ENCODE results near the gene CBL.
A peak's percentile ranks its signal among the peaks of the same experiment; 100 is the strongest.

The CBL gene

GRCh38 chr11:119336744-119337469 is 130.8 kb downstream of the CBL start:
- DNase-seq = no peak
- intact Hi-C loops (cut with DNase I) = loop anchor here (5.0 kb wide), 1 partner anchor 35 kb away; no protein-coding TSS in a partner anchor

- DNase-seq = no peak
- intact Hi-C loops (cut with DNase I) = loop anchor here (5.0 kb wide), 1 partner anchor 35 kb away; no protein-coding TSS in a partner anchor
Measured at GRCh38 chr11:119337581-119338317, 131.6 kb downstream of the CBL start.

GRCh38 chr11:119338318-119338890 is 132.3 kb downstream of the CBL start:
- DNase-seq = peak; percentile 72 to 94 (median 86)

GRCh38 chr11:119338965-119339588 is 132.9 kb downstream of the CBL start:
- intact Hi-C loops (cut with DNase I) = loop anchor here (5.0 kb wide), 1 partner anchor 33 kb away; no protein-coding TSS in a partner anchor
- peak in 2 of 42 donors; percentile 25 to 31 for DNase-seq

More at GRCh38 chr11:119338318-119338890, 132.3 kb downstream of the CBL start:
- intact Hi-C loops (cut with DNase I) = loop anchor here (5.0 kb wide), 1 partner anchor 34 kb away; no protein-coding TSS in a partner anchor

- intact Hi-C loops (cut with DNase I) = loop anchor here (5.0 kb wide), 1 partner anchor 33 kb away; no protein-coding TSS in a partner anchor
- peak in 40 of 42 donors; percentile 62 to 93 (median 82) for DNase-seq
Measured at GRCh38 chr11:119339589-119340334, 133.6 kb downstream of the CBL start.

GRCh38 chr11:119340335-119341221 is 134.4 kb downstream of the CBL start, which contains the start of gene C1QTNF5:
Gene C1QTNF5, minus strand, starts transcription at chr11:119340883. Its CDS starts 486 bp downstream, at chr11:119340397.
- peak in 35 of 42 donors; percentile 58 to 88 (median 75) for DNase-seq
- intact Hi-C loops (cut with DNase I) = no loop called here

- intact Hi-C loops (cut with DNase I) = no loop called here
- DNase-seq = peak in 6 of 42 donors; percentile 16 to 76 (median 28)
Measured at GRCh38 chr11:119341222-119342022, 135.3 kb downstream of the CBL start.

- intact Hi-C loops (cut with DNase I) = no loop called here
- DNase-seq = peak in 1 of 42 donors; percentile 46
Measured at GRCh38 chr11:119342023-119342300, 135.8 kb downstream of the CBL start.

- intact Hi-C loops (cut with DNase I) = no loop called here
Measured at GRCh38 chr11:119342362-119343130, 136.4 kb downstream of the CBL start.

GRCh38 chr11:119343726-119344125 is 137.6 kb downstream of the CBL start:
- DNase-seq = no peak
- intact Hi-C loops (cut with DNase I) = no loop called here

More at GRCh38 chr11:119342362-119343130, 136.4 kb downstream of the CBL start:
- no peak for DNase-seq

GRCh38 chr11:119344291-119345010 is 138.3 kb downstream of the CBL start:
- intact Hi-C loops (cut with DNase I) = no loop called here
- no peak for DNase-seq

- intact Hi-C loops (cut with DNase I) = no loop called here
- DNase-seq = no peak
Measured at GRCh38 chr11:119345685-119346084, 139.5 kb downstream of the CBL start.

GRCh38 chr11:119346605-119347004 is 140.5 kb downstream of the CBL start, which contains the start of gene MFRP:
Gene MFRP, minus strand, starts transcription at chr11:119346705. Its CDS starts 192 bp downstream, at chr11:119346513.
- no peak for DNase-seq
- intact Hi-C loops (cut with DNase I) = no loop called here

- DNase-seq = no peak
- intact Hi-C loops (cut with DNase I) = no loop called here
Measured at GRCh38 chr11:119347242-119347641, 141.1 kb downstream of the CBL start.

GRCh38 chr11:119347940-119348605 is 141.9 kb downstream of the CBL start:
- no peak for DNase-seq
- intact Hi-C loops (cut with DNase I) = no loop called here
